Karpas-422 (cell line): ENCODE data around the gene PAN3. TPM values are rescaled to one million over a fixed set of nuclear protein-coding genes. Genes with fewer than 3 reads are reported as not detected.
"Not testable (repeated sequence)": the region's sequence is repeated elsewhere in the genome, so short reads cannot be mapped to it uniquely, and the experiment has no call there.

Source experiments
- DNase-seq: peaks from one replicate; pipeline ENCODE4 v3.0.0-alpha.2; 2015
- H2AFZ ChIP-seq: fragments of 200-600 bp; sonication (generic); 2 replicates; pipeline ENCODE4 v1.6.1; 2014; ENCODE audit warnings: antibody characterized with exemption, low read length, mixed read lengths
- H3K27ac ChIP-seq: fragments of 200-600 bp; sonication (generic); 2 replicates; pipeline ENCODE4 v1.5.1; 2014; ENCODE audit warnings: mild to moderate bottlenecking, low read length, moderate library complexity
- H3K27me3 ChIP-seq: fragments of 200-600 bp; sonication (generic); 2 replicates; pipeline ENCODE4 v1.6.1; 2014; ENCODE audit warnings: low read length, mixed read lengths
- H3K36me3 ChIP-seq: fragments of 200-600 bp; sonication (generic); 2 replicates; pipeline ENCODE4 v1.6.1; 2014; ENCODE audit warnings: low read length, mixed read lengths; ENCODE audit not compliant: insufficient read depth
- H3K4me1 ChIP-seq: fragments of 200-600 bp; sonication (generic); 2 replicates; pipeline ENCODE4 v1.6.1; 2014; ENCODE audit warnings: mild to moderate bottlenecking, low read length, mixed read lengths
- H3K4me2 ChIP-seq: fragments of 200-600 bp; sonication (generic); 2 replicates; pipeline ENCODE4 v1.6.1; 2014; ENCODE audit warnings: low read length, low read depth, mild to moderate bottlenecking; ENCODE audit not compliant: poor library complexity, severe bottlenecking
- H3K4me3 ChIP-seq: fragments of 200-600 bp; sonication (generic); 2 replicates; pipeline ENCODE4 v1.5.1; 2014; ENCODE audit warnings: mild to moderate bottlenecking, antibody characterized with exemption, low read length, mixed read lengths
- H3K79me2 ChIP-seq: fragments of 200-600 bp; sonication (generic); 2 replicates; pipeline ENCODE4 v1.6.1; 2014; ENCODE audit warnings: mild to moderate bottlenecking, low read length, mixed read lengths
- H3K9ac ChIP-seq: fragments of 200-600 bp; sonication (generic); 2 replicates; pipeline ENCODE4 v1.6.0; 2014; ENCODE audit warnings: low read length
- H3K9me2 ChIP-seq: fragments of 200-600 bp; sonication (generic), shearing (Covaris generic); replicated peaks from 2 replicates; pipeline ENCODE4 v1.6.0; 2014; ENCODE audit warnings: mild to moderate bottlenecking, low read length, moderate library complexity; ENCODE audit not compliant: insufficient read depth
- H3K9me3 ChIP-seq: fragments of 300-700, 200-600 bp; sonication (generic); 2 replicates; pipeline ENCODE4 v1.6.1; 2014; ENCODE audit warnings: low read length, mixed read lengths
- H4K20me1 ChIP-seq: fragments of 200-600 bp; sonication (generic); 2 replicates; pipeline ENCODE4 v1.6.1; 2014; ENCODE audit warnings: mild to moderate bottlenecking, antibody characterized with exemption, low read length, low read depth; ENCODE audit not compliant: insufficient read depth
- total RNA-seq: library from RNA; depleted of rRNA; stranded (reverse); fragments of >200 nt; shearing (Covaris generic); gene quantifications from 2 replicates; pipeline ENCODE4 v1.2.3, GENCODE V29; 2014; ENCODE audit warnings: low replicate concordance

PAN3 gene
- total RNA-seq, 1 experiment from 2014 or later = 39.8 TPM

- not testable (repeated sequence) for H3K4me3 ChIP-seq, H3K9ac ChIP-seq, H2AFZ ChIP-seq, H3K36me3 ChIP-seq, H3K9me2 ChIP-seq, H3K27me3 ChIP-seq, H3K4me2 ChIP-seq, DNase-seq, H3K27ac ChIP-seq, H3K9me3 ChIP-seq
- H3K4me1 ChIP-seq = peaks cover 27% of the 10 kb centered on the region
- peaks cover 94% of the 10 kb centered on the region for H3K79me2 ChIP-seq
- H4K20me1 ChIP-seq = peaks cover 41% of the 10 kb centered on the region
Observed at GRCh38 chr13:28141542-28141941, 3.2 kb downstream of the PAN3 start.

- Histone ChIP-seq H3K4me3 (no peak overlapping the region), H3K4me1 (peaks cover 24% of the 10 kb centered on the region), H3K9me3 (no peaks in the 10 kb centered on the region), H4K20me1 (peaks cover 51% of the 10 kb centered on the region), H3K9me2 (no peaks in the 10 kb centered on the region), H3K36me3 (peaks cover 12% of the 10 kb centered on the region), H3K9ac (no peak overlapping the region), H3K27ac (no peak overlapping the region), H2AFZ (no peak overlapping the region), H3K27me3 (no peaks in the 10 kb centered on the region), H3K79me2 (peaks cover 100% of the 10 kb centered on the region), H3K4me2 (no peak overlapping the region)
- DNase-seq = no peak
Observed at GRCh38 chr13:28145049-28145448, 6.7 kb downstream of the PAN3 start.

GRCh38 chr13:28147495-28147894 is 9.2 kb downstream of the PAN3 start:
- no peaks in the 10 kb centered on the region for H3K27me3 ChIP-seq
- H2AFZ ChIP-seq = no peak overlapping the region
- DNase-seq = no peak
- H3K79me2 ChIP-seq = peaks cover 99% of the 10 kb centered on the region
- no peak overlapping the region for H3K4me3 ChIP-seq
- H4K20me1 ChIP-seq = peaks cover 29% of the 10 kb centered on the region; the same call in 1 of the 2 replicates
- peaks cover 13% of the 10 kb centered on the region for H3K4me1 ChIP-seq
- no peak overlapping the region for H3K27ac ChIP-seq
- H3K4me2 ChIP-seq = peak overlapping the region; percentile 5
- no peaks in the 10 kb centered on the region for H3K9me3 ChIP-seq
- no peak overlapping the region for H3K9ac ChIP-seq
- H3K36me3 ChIP-seq = peaks cover 22% of the 10 kb centered on the region
- no peaks in the 10 kb centered on the region for H3K9me2 ChIP-seq

- Histone ChIP-seq H4K20me1 (peaks cover 7% of the 10 kb centered on the region), H3K36me3 (no peaks in the 10 kb centered on the region), H3K9ac (no peak overlapping the region), H3K4me2 (no peak overlapping the region), H3K4me3 (no peak overlapping the region), H3K27me3 (no peaks in the 10 kb centered on the region), H3K79me2 (peaks cover 97% of the 10 kb centered on the region), H3K9me3 (no peaks in the 10 kb centered on the region; the same call in 1 of the 2 replicates), H2AFZ (no peak overlapping the region), H3K27ac (no peak overlapping the region), H3K4me1 (peaks cover 18% of the 10 kb centered on the region), H3K9me2 (no peaks in the 10 kb centered on the region)
- no peak for DNase-seq
Observed at GRCh38 chr13:28159057-28159456, 20.7 kb downstream of the PAN3 start.

- Histone ChIP-seq H3K9me2 (no peaks in the 10 kb centered on the region), H3K4me1 (peaks cover 18% of the 10 kb centered on the region), H3K4me2 (no peak overlapping the region), H3K27me3 (no peaks in the 10 kb centered on the region), H3K79me2 (peaks cover 100% of the 10 kb centered on the region), H3K9me3 (no peaks in the 10 kb centered on the region; the same call in 1 of the 2 replicates), H3K27ac (0 out of 2 replicates have a peak overlapping the region, but pooled peaks have one; percentile 22), H3K9ac (no peak overlapping the region), H3K4me3 (no peak overlapping the region), H2AFZ (no peak overlapping the region), H4K20me1 (peaks cover 7% of the 10 kb centered on the region), H3K36me3 (no peaks in the 10 kb centered on the region)
- no peak for DNase-seq
Observed at GRCh38 chr13:28161370-28161769, 23.0 kb downstream of the PAN3 start.

- no peak for DNase-seq
- Histone ChIP-seq H3K36me3 (no peaks in the 10 kb centered on the region), H3K27ac (no peak overlapping the region), H4K20me1 (peaks cover 7% of the 10 kb centered on the region), H2AFZ (no peak overlapping the region), H3K4me3 (no peak overlapping the region), H3K9me3 (no peaks in the 10 kb centered on the region), H3K4me1 (peaks cover 18% of the 10 kb centered on the region), H3K79me2 (peaks cover 99% of the 10 kb centered on the region), H3K4me2 (no peak overlapping the region), H3K27me3 (no peaks in the 10 kb centered on the region), H3K9ac (no peak overlapping the region), H3K9me2 (no peaks in the 10 kb centered on the region)
Observed at GRCh38 chr13:28163587-28163986, 25.2 kb downstream of the PAN3 start.

- Histone ChIP-seq H3K27ac (no peak overlapping the region), H3K79me2 (peaks cover 97% of the 10 kb centered on the region), H3K9ac (no peak overlapping the region), H2AFZ (no peak overlapping the region), H4K20me1 (peaks cover 5% of the 10 kb centered on the region; the same call in 1 of the 2 replicates), H3K9me3 (no peaks in the 10 kb centered on the region), H3K4me1 (peaks cover 4% of the 10 kb centered on the region), H3K36me3 (no peaks in the 10 kb centered on the region), H3K27me3 (no peaks in the 10 kb centered on the region), H3K9me2 (no peaks in the 10 kb centered on the region), H3K4me3 (no peak overlapping the region), H3K4me2 (no peak overlapping the region)
- no peak for DNase-seq
Observed at GRCh38 chr13:28166257-28166656, 27.9 kb downstream of the PAN3 start.

- Histone ChIP-seq H3K4me3 (no peak overlapping the region), H3K36me3 (peaks cover 5% of the 10 kb centered on the region; the same call in 1 of the 2 replicates), H3K27me3 (no peaks in the 10 kb centered on the region), H4K20me1 (no peaks in the 10 kb centered on the region), H3K9me3 (no peaks in the 10 kb centered on the region), H3K27ac (no peak overlapping the region), H3K9ac (no peak overlapping the region), H2AFZ (no peak overlapping the region), H3K79me2 (peaks cover 97% of the 10 kb centered on the region), H3K4me2 (no peak overlapping the region), H3K9me2 (no peaks in the 10 kb centered on the region), H3K4me1 (no peaks in the 10 kb centered on the region)
- DNase-seq = no peak
Observed at GRCh38 chr13:28171266-28171665, 32.9 kb downstream of the PAN3 start.

- Histone ChIP-seq H3K79me2 (peaks cover 92% of the 10 kb centered on the region), H3K27me3 (no peaks in the 10 kb centered on the region), H3K9me3 (no peaks in the 10 kb centered on the region), H3K4me1 (no peaks in the 10 kb centered on the region), H3K27ac (no peak overlapping the region), H2AFZ (no peak overlapping the region), H3K4me3 (no peak overlapping the region), H3K36me3 (peaks cover 15% of the 10 kb centered on the region; the same call in 1 of the 2 replicates), H3K4me2 (no peak overlapping the region), H3K9me2 (no peaks in the 10 kb centered on the region), H4K20me1 (no peaks in the 10 kb centered on the region), H3K9ac (no peak overlapping the region)
- no peak for DNase-seq
Observed at GRCh38 chr13:28172947-28173346, 34.6 kb downstream of the PAN3 start.
